Nephron (organoid): ENCODE data around the gene ACAA1.

ENCODE experiments used
- H3K27ac Mint-ChIP-seq, 3 experiments: 2 replicates each; pipeline ENCODE4 v1.8.0; 2020; ENCODE audit warnings: mixed read lengths in 3 of 3, mild to moderate bottlenecking in 2 of 3, moderate library complexity in 1 of 3
- H3K27me3 Mint-ChIP-seq: 2 replicates; pipeline ENCODE4 v1.8.0; 2021; ENCODE audit warnings: low read depth, mild to moderate bottlenecking, moderate library complexity, mixed read lengths
- H3K36me3 Mint-ChIP-seq: 2 replicates; pipeline ENCODE4 v1.8.0; 2020; ENCODE audit warnings: low read depth, mixed read lengths
- H3K4me1 Mint-ChIP-seq: 2 replicates; pipeline ENCODE4 v1.8.0; 2020; ENCODE audit warnings: mixed read lengths
- H3K4me3 Mint-ChIP-seq, 3 experiments: 2 replicates each; pipeline ENCODE4 v1.8.0; 2020; ENCODE audit warnings: mild to moderate bottlenecking in 3 of 3, mixed read lengths in 3 of 3, moderate library complexity in 2 of 3
- H3K9me3 Mint-ChIP-seq: 2 replicates; pipeline ENCODE4 v1.8.0; 2020; ENCODE audit warnings: mixed read lengths
- CTCF ChIP-seq, 3 experiments: fragments of 200-600 bp; sonication (generic); IDR thresholded peaks; one replicate each; pipeline ENCODE4 v1.5.0; 2021; ENCODE audit warnings: antibody characterized with exemption in 3 of 3; ENCODE audit not compliant: unreplicated experiment in 3 of 3

The ACAA1 gene

DNA sequence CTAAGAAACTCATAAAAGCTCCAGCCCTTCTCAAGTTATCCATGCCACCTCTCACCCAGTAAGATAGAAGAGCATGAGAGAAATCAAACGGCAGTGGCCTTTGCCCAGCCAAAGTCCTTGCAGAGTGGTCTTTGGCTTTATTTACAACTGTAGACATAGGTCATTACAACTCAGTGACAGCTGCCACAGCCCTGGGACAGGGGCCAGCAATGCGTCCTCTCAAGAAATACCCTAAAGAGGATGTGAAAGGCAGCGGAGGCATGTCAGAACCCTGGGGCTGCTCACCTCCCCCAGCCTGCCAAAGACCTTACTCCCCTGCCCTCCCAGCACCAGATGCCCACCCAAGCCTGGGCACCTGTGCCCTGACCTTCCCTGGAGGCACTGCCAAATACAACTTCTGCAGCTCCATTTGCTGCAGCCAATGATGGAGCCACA, 6.3 kb downstream of the ACAA1 start:
- Mint-ChIP-seq H3K9me3 (no peaks in the 10 kb centered on the region), H3K27ac (no peak overlapping the region), H3K4me1 (peaks cover 14% of the 10 kb centered on the region), H3K36me3 (peaks cover 61% of the 10 kb centered on the region), H3K4me3 (no peak overlapping the region), H3K27me3 (no peaks in the 10 kb centered on the region)
- TF ChIP-seq CTCF (IDR thresholded peaks at IDR 0.05; ENCODE audit: unreplicated experiment in 3 of 3), result no peak

DNA sequence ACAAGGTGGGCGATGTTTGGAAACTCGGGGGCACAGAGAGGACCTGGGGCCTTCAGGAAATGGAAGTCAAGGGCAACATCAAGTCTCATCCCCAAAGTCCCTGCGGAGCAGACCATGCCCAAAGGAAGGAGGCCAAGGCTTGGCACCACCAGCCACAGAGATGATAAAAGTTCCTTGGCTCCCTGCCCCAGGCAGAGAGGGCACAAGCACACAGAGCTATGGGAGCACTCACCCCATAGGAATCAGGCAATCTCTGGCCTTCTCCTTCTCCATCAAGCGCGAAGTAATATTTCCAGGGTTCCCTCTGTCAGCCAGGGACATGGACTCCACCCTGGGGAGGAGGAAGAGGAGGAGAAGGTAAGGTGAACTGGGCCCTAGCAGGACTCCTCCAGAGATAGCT, 7.9 kb downstream of the ACAA1 start:
- Mint-ChIP-seq H3K27ac (no peak overlapping the region), H3K4me3 (no peak overlapping the region), H3K27me3 (no peaks in the 10 kb centered on the region), H3K4me1 (peaks cover under 1% of the 10 kb centered on the region), H3K36me3 (peaks cover 73% of the 10 kb centered on the region), H3K9me3 (no peaks in the 10 kb centered on the region)
- TF ChIP-seq CTCF (IDR thresholded peaks at IDR 0.05; ENCODE audit: unreplicated experiment in 3 of 3), result no peak

- TF ChIP-seq CTCF (IDR thresholded peaks at IDR 0.05; ENCODE audit: unreplicated experiment in 3 of 3), result no peak
- Mint-ChIP-seq H3K4me3 (no peak overlapping the region), H3K4me1 (no peaks in the 10 kb centered on the region), H3K27me3 (no peaks in the 10 kb centered on the region), H3K9me3 (no peaks in the 10 kb centered on the region), H3K27ac (no peak overlapping the region), H3K36me3 (peaks cover 73% of the 10 kb centered on the region)
These were observed 8.6 kb downstream of the ACAA1 start for GRCh38 chr3:38128303-38128655.

DNA sequence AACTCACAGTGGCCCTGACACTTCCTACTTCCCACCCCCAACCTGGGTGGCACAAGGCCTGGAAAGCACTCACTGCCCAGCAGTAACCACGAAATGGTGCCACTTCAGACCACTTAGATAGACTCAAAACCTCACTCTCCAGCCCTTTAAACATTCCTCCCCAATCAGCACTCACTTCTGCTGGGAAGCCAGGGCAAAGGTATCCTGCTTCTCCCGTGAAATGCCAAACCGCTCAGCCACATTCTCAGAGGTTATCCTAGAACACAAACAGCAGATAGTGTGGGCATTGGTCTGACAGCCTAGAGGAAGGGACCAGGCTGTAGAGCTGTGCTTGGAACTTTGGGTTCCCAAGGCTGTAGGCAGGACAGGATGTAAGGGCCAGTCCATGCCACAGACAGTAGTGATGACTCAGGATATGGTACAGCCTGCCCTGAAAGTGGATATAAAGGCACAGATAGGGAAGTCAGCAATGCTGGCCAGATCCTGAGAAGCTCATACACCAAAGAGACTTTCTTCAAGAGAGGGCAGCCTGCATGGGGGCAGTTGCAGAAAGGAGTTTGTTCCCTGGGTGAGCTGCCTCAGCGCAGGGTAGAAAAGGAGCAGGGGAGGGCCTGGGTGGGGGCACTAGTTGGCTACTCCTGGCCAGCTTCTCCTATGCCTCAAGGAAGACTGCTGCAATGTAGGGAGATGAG, 9.2 kb downstream of the ACAA1 start:
- H3K27me3 Mint-ChIP-seq, result no peaks in the 10 kb centered on the region
- no peak overlapping the region for H3K27ac Mint-ChIP-seq
- H3K4me1 Mint-ChIP-seq, result no peaks in the 10 kb centered on the region
- H3K4me3 Mint-ChIP-seq, result no peak overlapping the region
- TF ChIP-seq CTCF (IDR thresholded peaks at IDR 0.05; ENCODE audit: unreplicated experiment in 3 of 3), result no peak
- no peaks in the 10 kb centered on the region for H3K9me3 Mint-ChIP-seq
- peaks cover 73% of the 10 kb centered on the region for H3K36me3 Mint-ChIP-seq

GRCh38 chr3:38126121-38126892, 10.6 kb downstream of the ACAA1 start:
- Mint-ChIP-seq H3K27ac (no peak overlapping the region), H3K4me3 (no peak overlapping the region)

More at GRCh38 chr3:38126121-38126892, 10.6 kb downstream of the ACAA1 start:
- no peaks in the 10 kb centered on the region for H3K9me3 Mint-ChIP-seq
- no peaks in the 10 kb centered on the region for H3K27me3 Mint-ChIP-seq
- no peak for TF ChIP-seq CTCF (IDR thresholded peaks at IDR 0.05; ENCODE audit: unreplicated experiment in 3 of 3)
- no peaks in the 10 kb centered on the region for H3K4me1 Mint-ChIP-seq
- H3K36me3 Mint-ChIP-seq, result peaks cover 72% of the 10 kb centered on the region
